ENCODE measurements around the gene PRKG1. TPM values are rescaled to one million over a fixed set of nuclear protein-coding genes. Genes with fewer than 3 reads are reported as not detected.

The PRKG1 gene
- total RNA-seq, 1 donor from 2014 or later, result 26.4 TPM

GRCh38 chr10:52322936-52323335 lies 1248.6 kb downstream of the PRKG1 start:
- H3K27me3 ChIP-seq, result no peaks in the 10 kb centered on the region
- H3K36me3 ChIP-seq, result no peaks in the 10 kb centered on the region
- H3K9me3 ChIP-seq (ENCODE audit: low read depth), result no peaks in the 10 kb centered on the region
- no peak overlapping the region for H3K27ac ChIP-seq
- H4K20me1 ChIP-seq (ENCODE audit: low read depth), result no peaks in the 10 kb centered on the region
- no peak overlapping the region for H3K4me3 ChIP-seq
- H3K4me2 ChIP-seq, result no peak overlapping the region
- TF ChIP-seq CTCF (IDR thresholded peaks at IDR 0.05) (no peak), EZH2phosphoT487 (IDR thresholded peaks at IDR 0.05) (no peak), EZH2 (IDR thresholded peaks at IDR 0.05) (no peak)
- H2AFZ ChIP-seq (replicated peaks), result no peak overlapping the region
- no peak overlapping the region for H3K9ac ChIP-seq
- no peak overlapping the region for H3K27ac Mint-ChIP-seq
- no peak for DNase-seq (ENCODE audit: low spot score)
- no peaks in the 10 kb centered on the region for H3F3A ChIP-seq (ENCODE audit: low read depth)
- no peaks in the 10 kb centered on the region for H3K4me1 ChIP-seq
- no peaks in the 10 kb centered on the region for H3K36me3 Mint-ChIP-seq
- no peaks in the 10 kb centered on the region for H3K79me2 ChIP-seq (ENCODE audit: low read depth)
- H3K27me3 Mint-ChIP-seq (ENCODE audit: insufficient read depth, low read depth), result no peaks in the 10 kb centered on the region
- no peak overlapping the region for H3K4me3 Mint-ChIP-seq
- H3K9me3 Mint-ChIP-seq, result no peaks in the 10 kb centered on the region
- H3K4me1 Mint-ChIP-seq, result peaks cover 9% of the 10 kb centered on the region

GRCh38 chr10:52326382-52326781 lies 1252.1 kb downstream of the PRKG1 start:
- no peak overlapping the region for H3K4me2 ChIP-seq
- no peak overlapping the region for H3K4me3 ChIP-seq
- no peak overlapping the region for H3K27ac ChIP-seq
- H4K20me1 ChIP-seq (ENCODE audit: low read depth), result no peaks in the 10 kb centered on the region
- no peaks in the 10 kb centered on the region for H3K27me3 Mint-ChIP-seq (ENCODE audit: insufficient read depth, low read depth)
- no peaks in the 10 kb centered on the region for H3K79me2 ChIP-seq (ENCODE audit: low read depth)
- H3K9ac ChIP-seq, result no peak overlapping the region
- H3F3A ChIP-seq (ENCODE audit: low read depth), result peaks cover 4% of the 10 kb centered on the region
- no peak overlapping the region for H3K4me3 Mint-ChIP-seq
- no peak overlapping the region for H2AFZ ChIP-seq (replicated peaks)
- H3K27ac Mint-ChIP-seq, result no peak overlapping the region
- DNase-seq (ENCODE audit: low spot score), result no peak
- H3K4me1 ChIP-seq, result peaks cover 5% of the 10 kb centered on the region
- no peaks in the 10 kb centered on the region for H3K4me1 Mint-ChIP-seq
- TF ChIP-seq EZH2 (IDR thresholded peaks at IDR 0.05) (no peak), CTCF (IDR thresholded peaks at IDR 0.05) (no peak), EZH2phosphoT487 (IDR thresholded peaks at IDR 0.05) (no peak)
- no peaks in the 10 kb centered on the region for H3K36me3 ChIP-seq
- H3K36me3 Mint-ChIP-seq, result no peaks in the 10 kb centered on the region
- H3K27me3 ChIP-seq, result no peaks in the 10 kb centered on the region
- no peaks in the 10 kb centered on the region for H3K9me3 ChIP-seq (ENCODE audit: low read depth)
- H3K9me3 Mint-ChIP-seq, result no peaks in the 10 kb centered on the region

- Mint-ChIP-seq H3K4me3 (no peak overlapping the region), H3K4me1 (peaks cover 18% of the 10 kb centered on the region), H3K27me3 (ENCODE audit: insufficient read depth, low read depth) (no peaks in the 10 kb centered on the region), H3K9me3 (no peaks in the 10 kb centered on the region), H3K27ac (peak overlapping the region; percentile 13), H3K36me3 (no peaks in the 10 kb centered on the region)
- Histone ChIP-seq H3K4me1 (peaks cover 22% of the 10 kb centered on the region), H3K9me3 (ENCODE audit: low read depth) (no peaks in the 10 kb centered on the region), H3F3A (ENCODE audit: low read depth) (peaks cover 15% of the 10 kb centered on the region), H2AFZ (replicated peaks) (no peak overlapping the region), H3K4me2 (peak overlapping the region; percentile 61), H3K27ac (peak overlapping the region; percentile 46), H3K4me3 (no peak overlapping the region), H3K36me3 (no peaks in the 10 kb centered on the region), H3K9ac (no peak overlapping the region), H4K20me1 (ENCODE audit: low read depth) (no peaks in the 10 kb centered on the region), H3K79me2 (ENCODE audit: low read depth) (no peaks in the 10 kb centered on the region), H3K27me3 (no peaks in the 10 kb centered on the region)
- peak; percentile 40 for DNase-seq (ENCODE audit: low spot score)
- TF ChIP-seq EZH2 (IDR thresholded peaks at IDR 0.05) (no peak), EZH2phosphoT487 (IDR thresholded peaks at IDR 0.05) (peak; percentile 87)
These were observed 1257.5 kb downstream of the PRKG1 start for GRCh38 chr10:52331638-52332364.

GRCh38 chr10:52332815-52333214 lies 1258.5 kb downstream of the PRKG1 start:
- Histone ChIP-seq H3K27me3 (no peaks in the 10 kb centered on the region), H3K79me2 (ENCODE audit: low read depth) (no peaks in the 10 kb centered on the region), H3K36me3 (no peaks in the 10 kb centered on the region), H3K4me1 (peaks cover 22% of the 10 kb centered on the region), H4K20me1 (ENCODE audit: low read depth) (no peaks in the 10 kb centered on the region), H3K9ac (no peak overlapping the region), H3K4me3 (no peak overlapping the region), H3F3A (ENCODE audit: low read depth) (peaks cover 15% of the 10 kb centered on the region), H2AFZ (replicated peaks) (no peak overlapping the region), H3K27ac (no peak overlapping the region), H3K4me2 (no peak overlapping the region), H3K9me3 (ENCODE audit: low read depth) (no peaks in the 10 kb centered on the region)
- H3K27ac Mint-ChIP-seq, result no peak overlapping the region
- H3K4me3 Mint-ChIP-seq, result no peak overlapping the region
- H3K9me3 Mint-ChIP-seq, result no peaks in the 10 kb centered on the region
- H3K36me3 Mint-ChIP-seq, result no peaks in the 10 kb centered on the region
- peaks cover 18% of the 10 kb centered on the region for H3K4me1 Mint-ChIP-seq
- no peak for TF ChIP-seq CTCF (IDR thresholded peaks at IDR 0.05)
- TF ChIP-seq EZH2 (IDR thresholded peaks at IDR 0.05), result no peak
- no peak for TF ChIP-seq EZH2phosphoT487 (IDR thresholded peaks at IDR 0.05)
- H3K27me3 Mint-ChIP-seq (ENCODE audit: insufficient read depth, low read depth), result no peaks in the 10 kb centered on the region
- DNase-seq (ENCODE audit: low spot score), result no peak
